Heart left ventricle (tissue), 13 donors: Measurements from ENCODE around the gene CNTN5.

Experiments used
- CTCF ChIP-seq, 12 donors: fragments of 200-600 bp; sonication (generic) in 4 of 12; IDR thresholded peaks; one replicate each; pipeline versions ENCODE4 v1.5.0 to v1.8.0; 2018 to 2022; ENCODE audit warnings: antibody characterized with exemption in 12 of 12, mild to moderate bottlenecking in 5 of 12
- POLR2A ChIP-seq, 2 donors: fragments of 450-650 bp; IDR thresholded peaks; one replicate each; pipeline ENCODE4 v1.6.1; 2017; ENCODE audit warnings: antibody characterized with exemption in 2 of 2, mild to moderate bottlenecking in 2 of 2, moderate library complexity in 2 of 2
- donor health status: ischemic (EF 13 %, LVEDD 7.1; RV severe dilation, severe dysfunction).
- donor health status: DM: no; HTN: yes; CAD: no.
- donor health status: DM: no; HTN: no; CAD: no.
- donor health status: ischemic (EF 25% LVEDD 6.9; RV normal size, moderate dysfunction).
- donor health status: ischemic (EF 25% LVEDD 5.7; RV mildly dilated, moderate dysfunction).
- donor health status: ischemic (EF 35%, LVEDD 5.7; RV mildly dilated, moderate dysfunction).
- donor health status: nonischemic (EF 11% LVEDD 7.7; RV severe dilation, severe dysfunction).
- donor health status: DM: yes; HTN: yes; CAD: no.
- donor health status: PGD.
- donor health status: ischemic (EF 29% LVEDD 5.4; RV normal size, mild dysfunction).
- donor health status: nonischemic (EF 23%, LVEDD 6.1; RV moderate dilation, normal function).

GRCh38 chr11:99893811-99894210 is 873.1 kb downstream of the CNTN5 start:
- TF ChIP-seq CTCF (IDR thresholded peaks at IDR 0.05) (no peak), POLR2A (IDR thresholded peaks at IDR 0.05) (no peak)
